ENCODE measurements around the gene FAM171A1.
A peak's percentile ranks its signal among the peaks of the same experiment; 100 is the strongest.

Gene FAM171A1

DNA sequence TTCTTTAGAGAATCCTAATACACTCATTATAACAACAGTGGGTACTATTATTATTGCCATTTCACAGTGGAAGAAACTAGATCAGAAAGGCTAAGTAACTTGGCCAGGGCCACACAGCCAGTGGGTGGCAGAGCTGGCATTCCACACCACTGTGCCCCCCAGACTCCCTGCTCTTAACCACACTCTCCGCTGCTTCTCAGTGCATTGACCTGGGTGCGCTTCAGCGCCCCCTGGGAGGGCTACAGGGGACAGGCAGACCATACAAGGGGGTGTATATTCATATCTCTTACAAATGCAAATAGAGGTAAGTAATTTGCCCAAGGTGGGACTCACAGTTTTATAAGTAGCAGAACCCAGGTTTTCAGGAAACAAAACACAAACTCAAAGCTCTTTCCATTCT is 125.6 kb downstream of the FAM171A1 start:
- Histone ChIP-seq H2AFZ (ENCODE audit: low read length, unreplicated experiment) (no peak overlapping the region), H3K4me3 (ENCODE audit: low read depth, low read length) (no peak overlapping the region), H3K79me2 (ENCODE audit: control insufficient read depth, insufficient read depth, low read length, unreplicated experiment) (no peaks in the 10 kb centered on the region), H3K27me3 (ENCODE audit: insufficient read depth, low read length) (no peaks in the 10 kb centered on the region), H3K27ac (ENCODE audit: low read depth, low read length) (no peak overlapping the region), H3K36me3 (ENCODE audit: insufficient read depth, low read length) (no peaks in the 10 kb centered on the region), H3K4me1 (ENCODE audit: control insufficient read depth, insufficient read depth, low read length, unreplicated experiment) (peaks cover 13% of the 10 kb centered on the region)

DNA sequence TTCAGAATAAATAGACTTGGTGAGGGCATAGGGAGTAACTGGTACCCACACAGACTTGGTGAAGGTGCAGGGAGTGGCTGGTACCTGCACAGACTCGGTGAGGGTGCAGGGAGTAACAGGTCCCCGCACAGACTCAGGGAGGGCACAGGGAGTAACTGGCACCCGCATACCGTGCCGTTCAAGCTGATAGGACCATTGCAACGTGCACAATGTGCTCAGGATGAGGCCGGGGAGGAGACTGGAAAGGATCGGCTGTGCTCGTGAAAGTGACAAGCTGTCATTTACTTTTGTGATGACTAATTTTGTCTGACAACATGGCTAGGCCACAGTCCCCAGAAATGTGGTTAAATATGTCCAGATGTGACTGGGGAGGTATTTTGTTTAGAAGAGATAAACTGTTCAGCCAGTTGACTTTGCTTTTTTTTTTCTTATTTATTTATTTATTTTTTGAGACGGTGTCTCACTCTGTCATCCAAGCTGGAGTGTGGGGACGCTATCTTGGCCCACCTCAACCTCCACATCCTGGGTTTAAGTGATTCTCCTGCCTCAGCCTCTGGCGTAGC is 126.4 kb downstream of the FAM171A1 start:
- Histone ChIP-seq H2AFZ (ENCODE audit: low read length, unreplicated experiment) (no peak overlapping the region), H3K79me2 (ENCODE audit: control insufficient read depth, insufficient read depth, low read length, unreplicated experiment) (no peaks in the 10 kb centered on the region), H3K4me1 (ENCODE audit: control insufficient read depth, insufficient read depth, low read length, unreplicated experiment) (peaks cover 13% of the 10 kb centered on the region), H3K27ac (ENCODE audit: low read depth, low read length) (no peak overlapping the region), H3K36me3 (ENCODE audit: insufficient read depth, low read length) (no peaks in the 10 kb centered on the region), H3K4me3 (ENCODE audit: low read depth, low read length) (no peak overlapping the region), H3K27me3 (ENCODE audit: insufficient read depth, low read length) (no peaks in the 10 kb centered on the region)

DNA sequence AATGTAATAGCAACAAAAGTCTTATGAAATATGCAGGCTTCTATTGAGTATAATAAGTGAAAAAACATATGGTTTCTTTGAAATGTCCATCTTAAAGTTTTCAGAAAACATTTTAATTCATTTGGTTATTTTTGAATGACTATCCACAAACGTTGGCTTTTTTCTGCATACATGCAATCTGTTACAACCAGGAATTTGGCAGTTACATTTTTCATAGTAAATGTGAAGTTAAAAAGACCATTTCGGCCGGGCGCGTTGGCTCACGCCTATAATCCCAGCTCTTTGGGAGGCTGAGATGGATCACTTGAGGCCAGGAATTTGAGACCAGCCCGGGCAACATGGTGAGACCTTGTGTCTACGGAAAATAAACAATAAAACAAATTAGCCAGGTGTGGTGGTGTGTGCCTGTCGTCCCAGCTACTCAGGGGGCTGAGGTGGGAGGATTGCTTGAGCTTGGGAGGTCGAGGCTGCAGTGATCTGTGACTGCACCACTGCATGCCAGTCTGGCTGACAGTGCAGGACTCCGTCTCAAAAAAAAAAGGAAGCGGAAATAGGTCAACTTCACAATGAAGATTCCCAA is 128.7 kb downstream of the FAM171A1 start:
- peaks cover 6% of the 10 kb centered on the region for H3K4me1 ChIP-seq (ENCODE audit: control insufficient read depth, insufficient read depth, low read length, unreplicated experiment)

DNA sequence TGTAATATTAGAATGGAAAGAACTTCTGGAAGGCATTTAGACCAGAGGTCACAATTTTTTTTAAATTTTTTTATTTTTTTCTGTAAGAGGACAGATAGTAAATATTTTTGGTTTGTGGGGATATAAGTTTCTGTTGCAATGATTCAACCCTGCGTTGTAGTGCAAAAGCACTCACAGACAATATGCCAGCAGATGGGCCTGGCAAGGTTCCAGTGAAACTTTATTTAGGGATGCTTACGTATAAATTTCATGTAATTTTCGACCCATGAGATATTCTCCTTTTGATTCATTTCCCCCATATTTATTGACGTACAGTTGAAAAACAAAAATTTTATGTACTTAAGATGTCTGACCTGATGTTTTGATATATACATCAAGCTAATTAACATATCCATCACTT is 129.8 kb downstream of the FAM171A1 start:
- no peak overlapping the region for H3K27ac ChIP-seq (ENCODE audit: low read depth, low read length)
- H2AFZ ChIP-seq (ENCODE audit: low read length, unreplicated experiment) = no peak overlapping the region
- H3K4me3 ChIP-seq (ENCODE audit: low read depth, low read length) = no peak overlapping the region
- no peaks in the 10 kb centered on the region for H3K79me2 ChIP-seq (ENCODE audit: control insufficient read depth, insufficient read depth, low read length, unreplicated experiment)
- H3K4me1 ChIP-seq (ENCODE audit: control insufficient read depth, insufficient read depth, low read length, unreplicated experiment) = peaks cover 9% of the 10 kb centered on the region
- H3K27me3 ChIP-seq (ENCODE audit: insufficient read depth, low read length) = no peaks in the 10 kb centered on the region
- H3K36me3 ChIP-seq (ENCODE audit: insufficient read depth, low read length) = no peaks in the 10 kb centered on the region

More for the DNA sequence above, 128.7 kb downstream of the FAM171A1 start:
- Histone ChIP-seq H3K79me2 (ENCODE audit: control insufficient read depth, insufficient read depth, low read length, unreplicated experiment) (no peaks in the 10 kb centered on the region), H3K4me3 (ENCODE audit: low read depth, low read length) (no peak overlapping the region), H3K27me3 (ENCODE audit: insufficient read depth, low read length) (no peaks in the 10 kb centered on the region), H3K27ac (ENCODE audit: low read depth, low read length) (no peak overlapping the region), H3K36me3 (ENCODE audit: insufficient read depth, low read length) (no peaks in the 10 kb centered on the region), H2AFZ (ENCODE audit: low read length, unreplicated experiment) (no peak overlapping the region)

DNA sequence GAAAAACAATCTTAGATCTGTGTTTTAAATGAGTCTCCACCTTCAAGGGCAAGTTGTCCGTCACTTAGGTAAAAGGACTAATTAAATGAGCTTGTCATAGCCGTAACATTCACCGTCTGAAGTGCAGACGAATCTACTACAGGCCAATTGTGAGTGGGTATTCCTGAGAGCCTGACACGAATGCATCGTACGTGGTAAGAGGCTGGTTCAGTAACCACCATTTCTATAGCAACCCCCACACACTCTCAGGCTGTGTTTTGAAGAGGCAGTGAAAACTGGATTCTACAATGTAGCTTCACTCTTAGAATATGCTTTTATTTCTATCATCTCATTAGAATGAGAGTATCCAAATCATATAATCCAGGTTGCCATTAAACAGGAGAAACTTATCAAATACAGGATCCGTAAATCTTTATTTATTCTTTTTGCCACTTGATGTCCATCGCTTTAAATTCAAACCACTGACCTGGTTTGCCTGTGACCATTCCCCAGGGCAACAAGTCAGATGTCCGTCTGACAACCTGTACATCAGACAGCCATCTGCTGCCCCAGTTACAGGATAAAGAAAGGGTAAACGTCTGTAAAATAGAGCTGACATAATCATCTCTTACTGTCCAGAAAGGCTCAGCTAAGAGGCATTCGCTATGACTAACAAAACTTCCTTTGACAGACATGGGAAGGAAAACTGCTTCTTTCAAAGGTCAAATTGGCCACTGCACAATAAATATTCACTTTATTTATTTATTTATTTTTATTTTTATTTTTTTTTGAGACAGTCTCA is 132.3 kb downstream of the FAM171A1 start:
- Histone ChIP-seq H3K4me3 (ENCODE audit: low read depth, low read length) (no peak overlapping the region), H3K79me2 (ENCODE audit: control insufficient read depth, insufficient read depth, low read length, unreplicated experiment) (no peaks in the 10 kb centered on the region), H2AFZ (ENCODE audit: low read length, unreplicated experiment) (no peak overlapping the region), H3K27me3 (ENCODE audit: insufficient read depth, low read length) (no peaks in the 10 kb centered on the region), H3K36me3 (ENCODE audit: insufficient read depth, low read length) (no peaks in the 10 kb centered on the region), H3K27ac (ENCODE audit: low read depth, low read length) (peak overlapping the region; percentile 37; the same call in 1 of the 2 replicates), H3K4me1 (ENCODE audit: control insufficient read depth, insufficient read depth, low read length, unreplicated experiment) (peaks cover 9% of the 10 kb centered on the region)

DNA sequence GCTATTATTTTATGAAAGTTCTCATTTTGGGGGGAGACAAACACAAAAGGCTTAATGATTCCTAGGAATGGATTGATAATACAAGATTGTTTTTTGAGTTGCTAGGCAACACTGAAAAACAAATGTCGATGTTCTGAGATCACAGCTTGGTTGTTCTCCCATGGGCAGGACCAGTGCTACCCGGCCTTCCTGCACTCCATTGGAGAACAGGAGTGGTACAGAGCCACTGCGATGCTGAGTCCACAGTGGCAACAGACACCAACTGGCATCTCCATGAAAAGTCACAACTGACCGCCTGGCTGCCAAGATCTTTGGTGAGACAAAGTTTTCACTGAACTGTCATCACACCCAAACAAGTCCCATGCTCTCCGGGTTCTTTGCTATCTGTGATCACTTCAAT is 133.7 kb downstream of the FAM171A1 start:
- H3K79me2 ChIP-seq (ENCODE audit: control insufficient read depth, insufficient read depth, low read length, unreplicated experiment) = no peaks in the 10 kb centered on the region
- peak overlapping the region; percentile 39; the same call in 1 of the 2 replicates for H3K27ac ChIP-seq (ENCODE audit: low read depth, low read length)
- H3K27me3 ChIP-seq (ENCODE audit: insufficient read depth, low read length) = no peaks in the 10 kb centered on the region
- H3K36me3 ChIP-seq (ENCODE audit: insufficient read depth, low read length) = no peaks in the 10 kb centered on the region
- no peak overlapping the region for H3K4me3 ChIP-seq (ENCODE audit: low read depth, low read length)
- H3K4me1 ChIP-seq (ENCODE audit: control insufficient read depth, insufficient read depth, low read length, unreplicated experiment) = peaks cover 9% of the 10 kb centered on the region
- no peak overlapping the region for H2AFZ ChIP-seq (ENCODE audit: low read length, unreplicated experiment)

DNA sequence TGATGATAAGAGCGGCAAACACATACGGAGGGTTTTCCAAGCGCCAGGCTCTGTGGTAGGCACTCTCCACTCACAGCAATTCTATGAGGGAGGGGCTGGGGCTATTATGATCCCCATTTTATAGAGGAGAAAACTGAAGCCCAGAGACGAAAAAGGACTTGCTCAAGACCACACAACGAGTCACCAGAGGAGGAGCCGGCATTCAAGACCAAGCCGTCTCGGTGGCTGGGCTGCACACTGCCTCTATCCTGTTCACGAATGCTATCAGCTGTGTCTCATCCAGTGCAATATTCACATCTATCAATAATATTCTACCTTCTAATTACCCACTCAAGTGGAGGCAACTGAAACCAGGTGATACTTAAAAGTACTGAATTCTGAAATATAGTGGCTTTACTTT is 134.7 kb downstream of the FAM171A1 start:
- Histone ChIP-seq H2AFZ (ENCODE audit: low read length, unreplicated experiment) (no peak overlapping the region), H3K4me1 (ENCODE audit: control insufficient read depth, insufficient read depth, low read length, unreplicated experiment) (peaks cover 9% of the 10 kb centered on the region), H3K36me3 (ENCODE audit: insufficient read depth, low read length) (no peaks in the 10 kb centered on the region), H3K79me2 (ENCODE audit: control insufficient read depth, insufficient read depth, low read length, unreplicated experiment) (no peaks in the 10 kb centered on the region), H3K4me3 (ENCODE audit: low read depth, low read length) (no peak overlapping the region), H3K27ac (ENCODE audit: low read depth, low read length) (peak overlapping the region; percentile 39; the same call in 1 of the 2 replicates), H3K27me3 (ENCODE audit: insufficient read depth, low read length) (no peaks in the 10 kb centered on the region)

DNA sequence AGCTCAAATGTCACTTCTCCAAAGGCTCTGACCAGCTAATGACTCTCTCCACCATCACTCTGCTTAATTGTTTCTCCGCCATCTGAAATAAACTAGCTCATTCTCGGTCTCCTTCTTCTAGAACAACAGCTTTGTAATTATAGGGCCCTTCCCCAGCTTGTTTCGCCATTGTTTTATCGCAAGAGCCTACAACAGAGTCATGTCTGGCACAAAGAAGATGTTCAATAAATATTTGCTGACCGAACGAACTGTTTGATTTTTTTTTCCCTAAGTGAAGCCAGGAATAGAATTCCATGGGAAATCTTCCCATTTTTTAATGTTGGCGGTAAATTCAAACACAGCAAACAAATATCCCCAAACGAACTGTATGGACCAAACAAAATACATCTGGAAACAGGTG is 138.8 kb downstream of the FAM171A1 start:
- no peak overlapping the region for H3K27ac ChIP-seq (ENCODE audit: low read depth, low read length)
- peaks cover 4% of the 10 kb centered on the region for H3K4me1 ChIP-seq (ENCODE audit: control insufficient read depth, insufficient read depth, low read length, unreplicated experiment)
- no peaks in the 10 kb centered on the region for H3K79me2 ChIP-seq (ENCODE audit: control insufficient read depth, insufficient read depth, low read length, unreplicated experiment)
- no peak overlapping the region for H2AFZ ChIP-seq (ENCODE audit: low read length, unreplicated experiment)
- H3K4me3 ChIP-seq (ENCODE audit: low read depth, low read length) = no peak overlapping the region
- H3K36me3 ChIP-seq (ENCODE audit: insufficient read depth, low read length) = no peaks in the 10 kb centered on the region
- no peaks in the 10 kb centered on the region for H3K27me3 ChIP-seq (ENCODE audit: insufficient read depth, low read length)

DNA sequence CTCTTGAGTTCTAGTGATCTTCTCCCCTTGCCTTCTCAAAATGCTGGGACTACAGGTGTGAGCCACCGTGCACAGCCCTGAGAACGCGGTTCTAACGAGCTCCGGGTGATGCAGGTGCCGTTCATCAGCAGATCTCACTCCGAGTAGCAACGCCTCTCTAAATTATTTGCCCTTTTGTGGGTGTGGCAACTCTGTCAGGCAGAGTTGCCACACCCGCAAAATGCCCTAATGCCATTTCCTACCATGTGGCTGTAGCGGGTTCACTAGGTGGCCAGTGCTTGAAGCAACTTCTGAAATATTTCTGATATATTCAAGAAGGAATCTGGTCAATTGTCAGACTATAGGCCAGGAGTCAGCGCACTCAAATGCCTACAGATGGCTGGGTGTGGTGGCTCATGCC is 139.7 kb downstream of the FAM171A1 start:
- no peaks in the 10 kb centered on the region for H3K4me1 ChIP-seq (ENCODE audit: control insufficient read depth, insufficient read depth, low read length, unreplicated experiment)
- H2AFZ ChIP-seq (ENCODE audit: low read length, unreplicated experiment) = no peak overlapping the region
- no peak overlapping the region for H3K27ac ChIP-seq (ENCODE audit: low read depth, low read length)
- H3K79me2 ChIP-seq (ENCODE audit: control insufficient read depth, insufficient read depth, low read length, unreplicated experiment) = no peaks in the 10 kb centered on the region
- no peak overlapping the region for H3K4me3 ChIP-seq (ENCODE audit: low read depth, low read length)
- H3K36me3 ChIP-seq (ENCODE audit: insufficient read depth, low read length) = no peaks in the 10 kb centered on the region
- H3K27me3 ChIP-seq (ENCODE audit: insufficient read depth, low read length) = no peaks in the 10 kb centered on the region

DNA sequence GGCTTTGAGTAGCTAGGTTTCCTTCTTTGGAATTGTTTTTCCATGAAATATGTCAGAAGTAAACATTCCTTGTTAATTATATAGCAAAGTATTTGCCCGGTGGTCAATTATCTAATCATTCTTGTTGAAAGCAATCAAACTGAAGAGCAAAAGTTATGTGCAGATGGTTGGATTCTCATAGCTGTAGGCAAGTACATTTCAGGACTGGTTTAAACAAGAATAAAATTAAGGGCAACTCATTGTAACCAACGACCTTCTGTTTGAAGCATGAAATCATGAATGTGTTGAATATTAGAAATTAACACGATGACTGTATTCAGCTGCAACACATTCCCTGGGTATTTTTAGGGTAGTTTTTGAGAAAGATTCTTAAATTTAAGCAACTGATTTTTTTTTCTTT is 140.8 kb downstream of the FAM171A1 start:
- H3K36me3 ChIP-seq (ENCODE audit: insufficient read depth, low read length) = no peaks in the 10 kb centered on the region
- H3K27ac ChIP-seq (ENCODE audit: low read depth, low read length) = no peak overlapping the region
- no peak overlapping the region for H2AFZ ChIP-seq (ENCODE audit: low read length, unreplicated experiment)
- no peaks in the 10 kb centered on the region for H3K79me2 ChIP-seq (ENCODE audit: control insufficient read depth, insufficient read depth, low read length, unreplicated experiment)
- H3K4me3 ChIP-seq (ENCODE audit: low read depth, low read length) = no peak overlapping the region
- no peaks in the 10 kb centered on the region for H3K27me3 ChIP-seq (ENCODE audit: insufficient read depth, low read length)
- no peaks in the 10 kb centered on the region for H3K4me1 ChIP-seq (ENCODE audit: control insufficient read depth, insufficient read depth, low read length, unreplicated experiment)

DNA sequence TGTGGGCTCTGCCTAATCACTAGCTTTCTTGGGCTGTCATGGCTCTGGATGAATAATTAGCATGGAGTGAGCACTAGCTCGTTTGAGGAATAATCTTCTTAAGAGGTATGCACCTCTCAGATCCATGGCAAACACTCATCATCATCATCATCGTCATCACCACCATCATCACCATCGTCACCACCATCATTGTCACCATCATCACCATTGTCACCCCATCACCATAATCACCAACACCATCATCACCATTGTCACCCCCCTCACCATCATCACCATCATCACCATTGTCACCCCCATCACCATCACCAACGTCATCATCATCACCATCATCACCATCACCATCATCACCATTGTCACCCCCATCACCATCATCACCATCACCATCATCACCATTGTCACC is 141.8 kb downstream of the FAM171A1 start:
- H3K27ac ChIP-seq (ENCODE audit: low read depth, low read length) = no peak overlapping the region
- H2AFZ ChIP-seq (ENCODE audit: low read length, unreplicated experiment) = no peak overlapping the region
- H3K4me1 ChIP-seq (ENCODE audit: control insufficient read depth, insufficient read depth, low read length, unreplicated experiment) = no peaks in the 10 kb centered on the region
- no peaks in the 10 kb centered on the region for H3K79me2 ChIP-seq (ENCODE audit: control insufficient read depth, insufficient read depth, low read length, unreplicated experiment)
- no peaks in the 10 kb centered on the region for H3K27me3 ChIP-seq (ENCODE audit: insufficient read depth, low read length)
- H3K4me3 ChIP-seq (ENCODE audit: low read depth, low read length) = no peak overlapping the region
- peaks cover 5% of the 10 kb centered on the region; the same call in 1 of the 2 replicates for H3K36me3 ChIP-seq (ENCODE audit: insufficient read depth, low read length)
